GM20000 (cell line): ENCODE measurements around the gene SP8.

Experiments used
- DNase-seq: peaks from one replicate; pipeline ENCODE4 v3.0.0; 2012; ENCODE audit warnings: low spot score
- CTCF ChIP-seq: IDR thresholded peaks from 2 replicates; pipeline ENCODE4 v1.5.1; 2012; ENCODE audit warnings: mild to moderate bottlenecking, control low read depth; ENCODE audit errors: extremely low read depth, missing control alignments

The SP8 gene

GRCh38 chr7:20798081-20798693 is 11.5 kb upstream of the SP8 start:
- TF ChIP-seq CTCF: no peak

GRCh38 chr7:20797462-20798080 is 10.9 kb upstream of the SP8 start:
- DNase-seq: no peak
- no peak for TF ChIP-seq CTCF

More at GRCh38 chr7:20798081-20798693, 11.5 kb upstream of the SP8 start:
- DNase-seq: peak; percentile 92

- no peak for DNase-seq
- no peak for TF ChIP-seq CTCF
These were observed 10.4 kb upstream of the SP8 start for GRCh38 chr7:20797042-20797461.

GRCh38 chr7:20796500-20796899 is 9.8 kb upstream of the SP8 start:
- no peak for DNase-seq
- TF ChIP-seq CTCF: no peak

GRCh38 chr7:20795881-20796280 is 9.2 kb upstream of the SP8 start:
- no peak for TF ChIP-seq CTCF

GRCh38 chr7:20795361-20795760 is 8.7 kb upstream of the SP8 start:
- no peak for TF ChIP-seq CTCF
- DNase-seq: no peak

More at GRCh38 chr7:20795881-20796280, 9.2 kb upstream of the SP8 start:
- DNase-seq: no peak

GRCh38 chr7:20794676-20795075 is 8.0 kb upstream of the SP8 start:
- no peak for DNase-seq
- TF ChIP-seq CTCF: no peak
